SK-N-MC (cell line): ENCODE measurements around the gene USP20.

Source experiments
- EZH2 ChIP-seq: fragments of 200-600 bp; sonication (generic); IDR thresholded peaks from one replicate; pipeline ENCODE4 v1.6.1; 2017; ENCODE audit warnings: antibody characterized with exemption
- FOXP2 ChIP-seq: optimal IDR thresholded peaks from 2 replicates; pipeline ENCODE3; 2011; ENCODE audit warnings: mild to moderate bottlenecking, moderate library complexity; ENCODE audit not compliant: insufficient read depth; ENCODE audit errors: extremely low read length, control extremely low read depth
- POLR2AphosphoS5 ChIP-seq: IDR thresholded peaks from 2 replicates; pipeline ENCODE4 v1.6.1; 2012; ENCODE audit warnings: mild to moderate bottlenecking, low read depth, low read length, borderline replicate concordance

- no peak for TF ChIP-seq POLR2AphosphoS5
- no peak for TF ChIP-seq FOXP2
- TF ChIP-seq EZH2 = no peak
Observed at GRCh38 chr9:129874261-129875101, 39.2 kb downstream of the USP20 start.
